Spleen (tissue), 13 donors: Measurements from ENCODE around the gene HPCAL4. TPM values are rescaled to one million over a fixed set of nuclear protein-coding genes. Genes with fewer than 3 reads are reported as not detected.

Source experiments
- DNase-seq: peaks from one replicate; pipeline ENCODE4 v3.0.0-alpha.2; 2020
- H3K27ac ChIP-seq, 8 donors: fragments of 200-600 bp; sonication (generic) in 7 of 8; 1 replicate in 4 of 8; 2 replicates in 4 of 8; pipeline versions ENCODE4 v1.5.0 to v1.8.0; 2016 to 2021; ENCODE audit warnings: inconsistent platforms in 4 of 8, mild to moderate bottlenecking in 4 of 8, moderate library complexity in 1 of 8
- H3K27me3 ChIP-seq, 7 donors: fragments of 200-600 bp; sonication (generic) in 6 of 7; replicated peaks in 1 of 7; 1 replicate in 4 of 7; 2 replicates in 3 of 7; pipeline versions ENCODE4 v1.5.0 to v1.8.0; 2016 to 2021; ENCODE audit warnings: inconsistent platforms in 3 of 7, mild to moderate bottlenecking in 1 of 7
- H3K36me3 ChIP-seq, 6 donors: fragments of 200-600 bp; sonication (generic) in 5 of 6; 1 replicate in 4 of 6; 2 replicates in 2 of 6; pipeline versions ENCODE4 v1.5.0 to v1.8.0; 2016 to 2021; ENCODE audit warnings: inconsistent platforms in 2 of 6
- H3K4me1 ChIP-seq, 6 donors: fragments of 200-600 bp; sonication (generic) in 5 of 6; 1 replicate in 3 of 6; 2 replicates in 3 of 6; pipeline versions ENCODE4 v1.5.0 to v1.8.0; 2016 to 2021; ENCODE audit warnings: inconsistent platforms in 3 of 6
- H3K4me3 ChIP-seq, 8 donors: fragments of 200-600 bp; sonication (generic) in 7 of 8; 1 replicate in 4 of 8; 2 replicates in 4 of 8; pipeline versions ENCODE4 v1.5.0 to v1.8.0; 2016 to 2021; ENCODE audit warnings: inconsistent platforms in 4 of 8, mild to moderate bottlenecking in 4 of 8, moderate library complexity in 2 of 8
- H3K9me3 ChIP-seq, 8 donors: fragments of 200-600 bp; sonication (generic) in 7 of 8; 1 replicate in 4 of 8; 2 replicates in 4 of 8; pipeline versions ENCODE4 v1.5.0 to v1.8.0; 2016 to 2021; ENCODE audit warnings: inconsistent platforms in 4 of 8
- CTCF ChIP-seq, 11 experiments: fragments of 200-600 bp in 7 of 11; fragments of 450-650 bp in 4 of 11; sonication (generic) in 4 of 11; IDR thresholded peaks in 8 of 11; conservative IDR thresholded peaks in 3 of 11; 1 replicate in 7 of 11; 2 replicates in 4 of 11; pipeline versions ENCODE4 v1.4.0 to v1.8.0; 2016 to 2021; ENCODE audit warnings: antibody characterized with exemption in 11 of 11, inconsistent platforms in 4 of 11, mild to moderate bottlenecking in 1 of 11
- POLR2A ChIP-seq, 3 donors: fragments of 450-650 bp; IDR thresholded peaks; one replicate each; pipeline ENCODE4 v1.5.1; 2017; ENCODE audit warnings: antibody characterized with exemption in 3 of 3, mild to moderate bottlenecking in 1 of 3
- POLR2AphosphoS5 ChIP-seq, 3 donors: sonication (generic); formaldehyde crosslinking; IDR thresholded peaks; one replicate each; pipeline ENCODE4 v1.5.1; 2017; ENCODE audit warnings: antibody characterized with exemption in 3 of 3
- WGBS, 5 donors: extraction: QIAGEN DNeasy Blood & Tissue Kit in 3 of 5; methylation state at CpG; one replicate each; pipeline versions ENCODE4 v1.1.5 to v1.1.7; 2013 to 2018; 5-methylcytosine and 5-hydroxymethylcytosine counted together
- intact Hi-C: fragments of 100-400 bp; cut with DNase I; formaldehyde crosslinking; loops from one replicate; pipeline ENCODE4 v1.15.0; 2023; ENCODE audit warnings: low total_unique reads
- long read RNA-seq, 2 donors: transcript quantifications; one replicate each; lab custom pipeline, GENCODE V29; 2026
- polyA plus RNA-seq, 3 donors: library from polyadenylated mRNA; stranded (reverse); fragments of 200-250 nt; gene quantifications; one replicate each; pipeline ENCODE4 v1.2.1, GENCODE V29; 2013
- total RNA-seq, 7 donors: library from RNA; depleted of rRNA in 3 of 7; stranded (reverse); fragments of >200 nt in 3 of 7; fragmentation: NEBNext Ultra II Directional in 4 of 7; extraction: Animal tissue kit (Norgen Biotek cat#: 25700) in 4 of 7; gene quantifications; one replicate each; pipeline versions ENCODE4 v1.1.0 to v1.2.1, GENCODE V29; 2016 to 2021
- donor health status: healthy with polysubstance abuse.
- donor health status: DM: no; HTN: no; CAD: no; lungs with moderate emphysema.
- donor health status: DM: no; HTN: no; CAD: no.
- donor health status: Bipolar disorder and iron deficiency.
- donor health status: healthy.
- donor health status: DM: no; HTN: no; CAD: no.
- donor health status: DM: yes; HTN: yes; CAD: no.

The HPCAL4 gene
- total RNA-seq (under 1 TPM; 0.26 to 0.70 (median 0.60) TPM), polyA plus RNA-seq (under 1 TPM; 0.10 to 0.15 (median 0.13) TPM)
- long read RNA-seq, donor 1 = 0 reads
- long read RNA-seq, donor 2 = 0 reads

GRCh38 chr1:39691383-39692151, at the start of gene HPCAL4:
TSS of gene HPCAL4 (minus strand) at chr1:39691433. CDS start at chr1:39684603, 6,830 bp downstream.
- Histone ChIP-seq H3K27me3 (peaks cover 0 to 93% (median 50%) of the 10 kb centered on the region in 7 donors), H3K4me1 (peaks cover 16 to 25% (median 21%) of the 10 kb centered on the region in 6 donors), H3K36me3 (no peaks in the 10 kb centered on the region), H3K4me3 (peak within 1 kb of the TSS; percentile 5 to 77 (median 39)), H3K27ac (peak within 1 kb of the TSS in 1 of 8 donors; percentile 21), H3K9me3 (no peaks in the 10 kb centered on the region)
- intact Hi-C loops = no loop called here
- peak; percentile 94 for DNase-seq
- WGBS, 5 donors = 3 to 10% (median 7%) methylated on average over 18 to 47 of the region's 47 CpGs
- TF ChIP-seq POLR2A (IDR thresholded peaks at IDR 0.05) (no peak), POLR2AphosphoS5 (IDR thresholded peaks at IDR 0.05) (peak in 2 of 3 donors; percentile 43 to 64), CTCF (IDR thresholded peaks at IDR 0.05 in 8 of 11, conservative IDR thresholded peaks at IDR 0.05 in 3 of 11) (no peak)

- peak; percentile 87 to 93 (median 92) for TF ChIP-seq POLR2AphosphoS5 (IDR thresholded peaks at IDR 0.05)
- TF ChIP-seq POLR2A (IDR thresholded peaks at IDR 0.05) = peak in 1 of 3 donors; percentile 61
- no peak for TF ChIP-seq CTCF (IDR thresholded peaks at IDR 0.05 in 8 of 11, conservative IDR thresholded peaks at IDR 0.05 in 3 of 11)
- peak within 1 kb of the TSS; percentile 65 to 95 (median 76) for H3K4me3 ChIP-seq
- no peaks in the 10 kb centered on the region for H3K9me3 ChIP-seq
- peak; percentile 97 for DNase-seq
- 0 to 1% (median 1%) methylated on average over 32 to 52 of the region's 52 CpGs for WGBS, 5 donors
- H3K4me1 ChIP-seq = peaks cover 6 to 47% (median 25%) of the 10 kb centered on the region in 6 donors
- peaks cover 0 to 40% (median 30%) of the 10 kb centered on the region in 6 donors for H3K36me3 ChIP-seq
- H3K27me3 ChIP-seq = peaks cover 0 to 28% (median 7%) of the 10 kb centered on the region in 7 donors
- H3K27ac ChIP-seq = peak within 1 kb of the TSS; percentile 69 to 89 (median 80)
- intact Hi-C loops = no loop called here
Observed at GRCh38 chr1:39738622-39739366, 47.6 kb upstream of the HPCAL4 start, which contains the start of gene PPIE. TSS of gene PPIE (plus strand) at chr1:39738882. CDS start at chr1:39738901, 19 bp downstream.

GRCh38 chr1:39737546-39738169, 46.4 kb upstream of the HPCAL4 start:
- WGBS, 5 donors = 81 to 90% (median 85%) methylated on average over 9 of the region's 9 CpGs
- H3K27me3 ChIP-seq = peaks cover 0 to 40% (median 12%) of the 10 kb centered on the region in 7 donors
- peak overlapping the region in 1 of 8 donors; percentile 95 for H3K4me3 ChIP-seq
- TF ChIP-seq CTCF (IDR thresholded peaks at IDR 0.05 in 8 of 11, conservative IDR thresholded peaks at IDR 0.05 in 3 of 11) (no peak), POLR2AphosphoS5 (IDR thresholded peaks at IDR 0.05) (no peak), POLR2A (IDR thresholded peaks at IDR 0.05) (no peak)
- no peak for DNase-seq
- intact Hi-C loops = no loop called here
- H3K9me3 ChIP-seq = no peaks in the 10 kb centered on the region
- H3K27ac ChIP-seq = peak overlapping the region in 3 of 8 donors; percentile 21 to 84 (median 83)
- H3K36me3 ChIP-seq = peaks cover 0 to 29% (median 18%) of the 10 kb centered on the region in 6 donors
- H3K4me1 ChIP-seq = peaks cover 6 to 47% (median 25%) of the 10 kb centered on the region in 6 donors
